ENCODE data around the gene SRSF3.

Gene SRSF3

DNA sequence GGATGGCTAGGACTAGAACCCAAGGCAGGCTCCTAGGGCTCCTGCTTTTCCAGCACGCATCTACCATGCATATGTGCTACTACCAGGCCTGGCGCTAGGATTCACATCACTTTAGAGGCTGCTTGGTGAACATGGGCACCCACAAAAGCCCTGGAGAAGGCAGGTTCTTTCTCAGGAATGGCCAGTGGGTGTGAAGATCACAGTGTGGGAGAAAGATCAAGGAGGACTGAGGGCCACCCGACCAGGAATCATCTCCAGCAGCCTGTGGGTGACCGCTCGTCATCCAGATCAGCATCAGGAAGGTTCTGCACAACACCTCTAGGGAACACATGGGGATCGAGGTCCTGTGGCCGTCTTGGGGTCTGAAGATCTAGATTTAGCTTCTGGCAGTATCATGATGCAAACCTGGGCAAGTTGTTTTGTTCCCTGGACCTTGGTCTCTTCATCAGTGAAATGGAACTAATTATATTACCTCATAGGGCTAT is 27.3 kb downstream of the SRSF3 start:
- Histone ChIP-seq H3K79me2 (ENCODE audit: insufficient read depth, low read length) (no peaks in the 10 kb centered on the region), H3K9ac (ENCODE audit: low read length) (no peak overlapping the region), H4K20me1 (ENCODE audit: insufficient read depth, low read length) (no peaks in the 10 kb centered on the region), H3K4me3 (ENCODE audit: low read depth, low read length, poor library complexity, severe bottlenecking) (no peak overlapping the region), H3K4me1 (ENCODE audit: insufficient read depth, low read length, severe bottlenecking) (peaks cover 18% of the 10 kb centered on the region), H3K9me3 (ENCODE audit: low read length) (no peaks in the 10 kb centered on the region), H3K27ac (ENCODE audit: low read depth, low read length, poor library complexity, severe bottlenecking) (no peak overlapping the region), H3F3A (ENCODE audit: insufficient read depth, low read length) (no peaks in the 10 kb centered on the region), H2AFZ (ENCODE audit: low read length) (no peak overlapping the region), H3K4me2 (ENCODE audit: low read length) (no peak overlapping the region), H3K27me3 (ENCODE audit: insufficient read depth, low read length) (no peaks in the 10 kb centered on the region), H3K9me2 (ENCODE audit: low read depth, low read length) (no peaks in the 10 kb centered on the region), H3K36me3 (ENCODE audit: insufficient read depth, low read length) (no peaks in the 10 kb centered on the region)
- TF ChIP-seq, protein P1, sequence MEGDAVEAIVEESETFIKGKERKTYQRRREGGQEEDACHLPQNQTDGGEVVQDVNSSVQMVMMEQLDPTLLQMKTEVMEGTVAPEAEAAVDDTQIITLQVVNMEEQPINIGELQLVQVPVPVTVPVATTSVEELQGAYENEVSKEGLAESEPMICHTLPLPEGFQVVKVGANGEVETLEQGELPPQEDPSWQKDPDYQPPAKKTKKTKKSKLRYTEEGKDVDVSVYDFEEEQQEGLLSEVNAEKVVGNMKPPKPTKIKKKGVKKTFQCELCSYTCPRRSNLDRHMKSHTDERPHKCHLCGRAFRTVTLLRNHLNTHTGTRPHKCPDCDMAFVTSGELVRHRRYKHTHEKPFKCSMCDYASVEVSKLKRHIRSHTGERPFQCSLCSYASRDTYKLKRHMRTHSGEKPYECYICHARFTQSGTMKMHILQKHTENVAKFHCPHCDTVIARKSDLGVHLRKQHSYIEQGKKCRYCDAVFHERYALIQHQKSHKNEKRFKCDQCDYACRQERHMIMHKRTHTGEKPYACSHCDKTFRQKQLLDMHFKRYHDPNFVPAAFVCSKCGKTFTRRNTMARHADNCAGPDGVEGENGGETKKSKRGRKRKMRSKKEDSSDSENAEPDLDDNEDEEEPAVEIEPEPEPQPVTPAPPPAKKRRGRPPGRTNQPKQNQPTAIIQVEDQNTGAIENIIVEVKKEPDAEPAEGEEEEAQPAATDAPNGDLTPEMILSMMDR (IDR thresholded peaks at IDR 0.05; ENCODE audit: low read length): no peak
- no peak for TF ChIP-seq EZH2 (IDR thresholded peaks at IDR 0.05; ENCODE audit: borderline replicate concordance, low read length)

- Histone ChIP-seq H3K27ac (ENCODE audit: low read depth, low read length, poor library complexity, severe bottlenecking) (no peak overlapping the region), H3K79me2 (ENCODE audit: insufficient read depth, low read length) (no peaks in the 10 kb centered on the region), H3K36me3 (ENCODE audit: insufficient read depth, low read length) (no peaks in the 10 kb centered on the region), H3K9me2 (ENCODE audit: low read depth, low read length) (no peaks in the 10 kb centered on the region), H4K20me1 (ENCODE audit: insufficient read depth, low read length) (no peaks in the 10 kb centered on the region), H3F3A (ENCODE audit: insufficient read depth, low read length) (no peaks in the 10 kb centered on the region), H3K4me1 (ENCODE audit: insufficient read depth, low read length, severe bottlenecking) (peaks cover 18% of the 10 kb centered on the region), H3K27me3 (ENCODE audit: insufficient read depth, low read length) (no peaks in the 10 kb centered on the region), H3K9me3 (ENCODE audit: low read length) (no peaks in the 10 kb centered on the region), H2AFZ (ENCODE audit: low read length) (no peak overlapping the region), H3K4me3 (ENCODE audit: low read depth, low read length, poor library complexity, severe bottlenecking) (no peak overlapping the region), H3K9ac (ENCODE audit: low read length) (no peak overlapping the region), H3K4me2 (ENCODE audit: low read length) (no peak overlapping the region)
- TF ChIP-seq, protein P1 (IDR thresholded peaks at IDR 0.05; ENCODE audit: low read length): no peak
- no peak for TF ChIP-seq EZH2 (IDR thresholded peaks at IDR 0.05; ENCODE audit: borderline replicate concordance, low read length)
Measured at GRCh38 chr6:36622901-36623546, 28.9 kb downstream of the SRSF3 start.

DNA sequence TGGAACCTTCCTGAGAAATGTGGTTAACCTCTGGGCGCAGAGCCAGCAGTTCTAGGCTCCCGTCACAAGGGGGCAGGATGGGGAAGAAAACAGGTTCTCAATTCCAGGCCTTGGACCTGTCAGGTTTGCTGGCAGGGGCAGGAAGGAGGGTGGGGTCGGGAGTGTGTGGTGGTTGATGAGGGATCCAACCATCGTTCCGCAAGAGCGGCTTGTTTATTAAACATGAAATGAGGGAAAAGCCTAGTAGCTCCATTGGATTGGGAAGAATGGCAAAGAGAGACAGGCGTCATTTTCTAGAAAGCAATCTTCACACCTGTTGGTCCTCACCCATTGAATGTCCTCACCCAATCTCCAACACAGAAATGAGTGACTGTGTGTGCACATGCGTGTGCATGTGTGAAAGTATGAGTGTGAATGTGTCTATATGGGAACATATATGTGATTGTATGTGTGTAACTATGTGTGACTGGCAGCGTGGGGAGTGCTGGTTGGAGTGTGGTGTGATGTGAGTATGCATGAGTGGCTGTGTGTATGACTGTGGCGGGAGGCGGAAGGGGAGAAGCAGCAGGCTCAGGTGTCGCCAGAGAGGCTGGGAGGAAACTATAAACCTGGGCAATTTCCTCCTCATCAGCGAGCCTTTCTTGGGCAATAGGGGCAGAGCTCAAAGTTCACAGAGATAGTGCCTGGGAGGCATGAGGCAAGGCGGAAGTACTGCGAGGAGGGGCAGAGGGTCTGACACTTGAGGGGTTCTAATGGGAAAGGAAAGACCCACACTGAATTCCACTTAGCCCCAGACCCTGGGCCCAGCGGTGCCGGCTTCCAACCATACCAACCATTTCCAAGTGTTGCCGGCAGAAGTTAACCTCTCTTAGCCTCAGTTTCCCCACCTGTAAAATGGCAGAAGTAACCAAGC is 29.6 kb downstream of the SRSF3 start:
- no peaks in the 10 kb centered on the region for H3K36me3 ChIP-seq (ENCODE audit: insufficient read depth, low read length)
- H3F3A ChIP-seq (ENCODE audit: insufficient read depth, low read length): no peaks in the 10 kb centered on the region
- TF ChIP-seq EZH2 (IDR thresholded peaks at IDR 0.05; ENCODE audit: borderline replicate concordance, low read length): no peak
- TF ChIP-seq, protein P1 (IDR thresholded peaks at IDR 0.05; ENCODE audit: low read length): peak; percentile 96
- H2AFZ ChIP-seq (ENCODE audit: low read length): no peak overlapping the region
- no peak overlapping the region; the same call in 1 of the 2 replicates for H3K4me2 ChIP-seq (ENCODE audit: low read length)
- H3K9ac ChIP-seq (ENCODE audit: low read length): no peak overlapping the region
- H3K27me3 ChIP-seq (ENCODE audit: insufficient read depth, low read length): no peaks in the 10 kb centered on the region
- H3K27ac ChIP-seq (ENCODE audit: low read depth, low read length, poor library complexity, severe bottlenecking): no peak overlapping the region
- H3K9me3 ChIP-seq (ENCODE audit: low read length): no peaks in the 10 kb centered on the region
- no peaks in the 10 kb centered on the region for H4K20me1 ChIP-seq (ENCODE audit: insufficient read depth, low read length)
- H3K9me2 ChIP-seq (ENCODE audit: low read depth, low read length): no peaks in the 10 kb centered on the region
- peaks cover 14% of the 10 kb centered on the region for H3K4me1 ChIP-seq (ENCODE audit: insufficient read depth, low read length, severe bottlenecking)
- no peak overlapping the region for H3K4me3 ChIP-seq (ENCODE audit: low read depth, low read length, poor library complexity, severe bottlenecking)
- H3K79me2 ChIP-seq (ENCODE audit: insufficient read depth, low read length): no peaks in the 10 kb centered on the region
